Suppressor macrophage treated with lipopolysaccharide for 4 hours (primary cell): ENCODE results near the gene RNF152.
"Not testable (repeated sequence)": the region's sequence is repeated elsewhere in the genome, so short reads cannot be mapped to it uniquely, and the experiment has no call there.

Source experiments
- DNase-seq: peaks from one replicate; pipeline ENCODE4 v3.0.0-alpha.2; 2020

Gene RNF152

GRCh38 chr18:61808286-61808685 is 84.5 kb downstream of the RNF152 start:
- no peak for DNase-seq

GRCh38 chr18:61803393-61803792 is 89.4 kb downstream of the RNF152 start:
- no peak for DNase-seq

- no peak for DNase-seq
Observed at GRCh38 chr18:61797696-61798590, 94.9 kb downstream of the RNF152 start.

- DNase-seq, result no peak
Observed at GRCh38 chr18:61791031-61791430, 101.8 kb downstream of the RNF152 start.

- DNase-seq, result not testable (repeated sequence)
Observed at GRCh38 chr18:61787011-61787670, 105.7 kb downstream of the RNF152 start.

- no peak for DNase-seq
Observed at GRCh38 chr18:61785588-61785987, 107.2 kb downstream of the RNF152 start.

- no peak for DNase-seq
Observed at GRCh38 chr18:61784834-61785233, 108.0 kb downstream of the RNF152 start.

- no peak for DNase-seq
Observed at GRCh38 chr18:61782545-61782944, 110.3 kb downstream of the RNF152 start.

GRCh38 chr18:61776201-61776600 is 116.6 kb downstream of the RNF152 start:
- DNase-seq, result not testable (repeated sequence)

- no peak for DNase-seq
Observed at GRCh38 chr18:61774846-61775245, 118.0 kb downstream of the RNF152 start.

GRCh38 chr18:61772293-61772848 is 120.4 kb downstream of the RNF152 start:
- DNase-seq, result no peak

GRCh38 chr18:61771861-61772260 is 120.9 kb downstream of the RNF152 start:
- DNase-seq, result no peak

GRCh38 chr18:61770279-61770678 is 122.5 kb downstream of the RNF152 start:
- no peak for DNase-seq

- no peak for DNase-seq
Observed at GRCh38 chr18:61766266-61766884, 126.4 kb downstream of the RNF152 start.

GRCh38 chr18:61765097-61765496 is 127.7 kb downstream of the RNF152 start:
- no peak for DNase-seq

- DNase-seq, result no peak
Observed at GRCh38 chr18:61764381-61764780, 128.4 kb downstream of the RNF152 start.

- no peak for DNase-seq
Observed at GRCh38 chr18:61761875-61762274, 130.9 kb downstream of the RNF152 start.
